Endothelial cell (in vitro differentiated cells): ENCODE results near the gene ARHGEF2. TPM values are rescaled to one million over a fixed set of nuclear protein-coding genes. Genes with fewer than 3 reads are reported as not detected.
A peak's percentile ranks its signal among the peaks of the same experiment; 100 is the strongest.

ENCODE experiments used
- DNase-seq: peaks from one replicate; pipeline ENCODE4 v3.0.0; 2021; ENCODE audit warnings: low spot score
- H3K27ac Mint-ChIP-seq: one replicate; pipeline ENCODE4 v1.8.0; 2021; ENCODE audit warnings: mixed read lengths, inconsistent platforms; ENCODE audit not compliant: unreplicated experiment
- H3K27me3 Mint-ChIP-seq: one replicate; pipeline ENCODE4 v1.8.0; 2021; ENCODE audit warnings: mild to moderate bottlenecking, moderate library complexity, mixed read lengths, inconsistent platforms; ENCODE audit not compliant: unreplicated experiment
- H3K36me3 Mint-ChIP-seq: one replicate; pipeline ENCODE4 v1.8.0; 2021; ENCODE audit warnings: mild to moderate bottlenecking, low read depth, mixed read lengths, inconsistent platforms; ENCODE audit not compliant: unreplicated experiment
- H3K4me1 Mint-ChIP-seq: one replicate; pipeline ENCODE4 v1.8.0; 2021; ENCODE audit warnings: mild to moderate bottlenecking, mixed read lengths, inconsistent platforms; ENCODE audit not compliant: unreplicated experiment
- H3K4me3 Mint-ChIP-seq: one replicate; pipeline ENCODE4 v1.8.0; 2021; ENCODE audit warnings: mild to moderate bottlenecking, mixed read lengths, inconsistent platforms; ENCODE audit not compliant: unreplicated experiment
- H3K9me3 Mint-ChIP-seq: one replicate; pipeline ENCODE4 v1.8.0; 2021; ENCODE audit warnings: mixed read lengths, inconsistent platforms; ENCODE audit not compliant: unreplicated experiment
- total RNA-seq: library from RNA; stranded (reverse); fragmentation: NEBNext Ultra II Directional; extraction: Animal tissue kit (Norgen Biotek cat#: 25700); gene quantifications from one replicate; pipeline ENCODE4 v1.2.1, GENCODE V29; 2021; ENCODE audit not compliant: unreplicated experiment
- TF ChIP-seq, protein P1 (sequence below): fragments of 200-600 bp; sonication (generic); IDR thresholded peaks from one replicate; pipeline ENCODE4 v1.5.0; 2021; ENCODE audit warnings: antibody characterized with exemption; ENCODE audit not compliant: unreplicated experiment

The ARHGEF2 gene
- total RNA-seq, 1 donor from 2014 or later: 244 TPM

DNA sequence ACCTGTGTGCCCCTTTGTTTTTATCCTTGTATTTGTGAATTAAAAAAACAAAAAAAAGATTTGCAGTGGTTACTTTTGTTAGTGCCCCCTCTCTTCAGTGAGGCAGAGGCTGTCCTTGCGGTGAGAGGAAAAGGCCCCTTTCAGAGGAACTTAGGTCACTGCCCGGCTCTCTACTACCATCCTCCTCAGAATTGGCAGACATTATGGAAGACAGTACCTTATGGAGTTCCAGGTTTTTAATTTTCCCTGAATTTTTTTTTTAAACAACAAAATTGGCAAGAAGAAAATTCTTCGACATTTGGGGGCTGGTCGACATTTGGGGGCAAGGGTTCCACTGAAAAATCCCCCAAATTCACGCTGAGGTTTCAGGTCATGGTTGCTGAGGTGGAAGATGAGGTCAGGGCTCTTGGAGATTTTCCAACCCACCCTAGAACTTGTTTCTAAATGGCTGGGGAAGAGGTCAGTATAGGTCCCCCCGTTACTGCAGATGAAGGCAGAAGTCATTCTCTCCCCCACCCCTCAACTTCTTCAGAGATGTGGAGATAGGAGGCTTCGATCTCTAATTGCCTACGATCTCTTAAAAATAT is 31.6 kb downstream of the ARHGEF2 start:
- DNase-seq: no peak
- Mint-ChIP-seq H3K4me3 (peak overlapping the region; percentile 4), H3K27me3 (peaks cover 17% of the 10 kb centered on the region), H3K4me1 (peaks cover 45% of the 10 kb centered on the region), H3K9me3 (no peaks in the 10 kb centered on the region), H3K27ac (no peak overlapping the region), H3K36me3 (peaks cover 29% of the 10 kb centered on the region)
- TF ChIP-seq, protein P1, sequence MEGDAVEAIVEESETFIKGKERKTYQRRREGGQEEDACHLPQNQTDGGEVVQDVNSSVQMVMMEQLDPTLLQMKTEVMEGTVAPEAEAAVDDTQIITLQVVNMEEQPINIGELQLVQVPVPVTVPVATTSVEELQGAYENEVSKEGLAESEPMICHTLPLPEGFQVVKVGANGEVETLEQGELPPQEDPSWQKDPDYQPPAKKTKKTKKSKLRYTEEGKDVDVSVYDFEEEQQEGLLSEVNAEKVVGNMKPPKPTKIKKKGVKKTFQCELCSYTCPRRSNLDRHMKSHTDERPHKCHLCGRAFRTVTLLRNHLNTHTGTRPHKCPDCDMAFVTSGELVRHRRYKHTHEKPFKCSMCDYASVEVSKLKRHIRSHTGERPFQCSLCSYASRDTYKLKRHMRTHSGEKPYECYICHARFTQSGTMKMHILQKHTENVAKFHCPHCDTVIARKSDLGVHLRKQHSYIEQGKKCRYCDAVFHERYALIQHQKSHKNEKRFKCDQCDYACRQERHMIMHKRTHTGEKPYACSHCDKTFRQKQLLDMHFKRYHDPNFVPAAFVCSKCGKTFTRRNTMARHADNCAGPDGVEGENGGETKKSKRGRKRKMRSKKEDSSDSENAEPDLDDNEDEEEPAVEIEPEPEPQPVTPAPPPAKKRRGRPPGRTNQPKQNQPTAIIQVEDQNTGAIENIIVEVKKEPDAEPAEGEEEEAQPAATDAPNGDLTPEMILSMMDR: no peak

DNA sequence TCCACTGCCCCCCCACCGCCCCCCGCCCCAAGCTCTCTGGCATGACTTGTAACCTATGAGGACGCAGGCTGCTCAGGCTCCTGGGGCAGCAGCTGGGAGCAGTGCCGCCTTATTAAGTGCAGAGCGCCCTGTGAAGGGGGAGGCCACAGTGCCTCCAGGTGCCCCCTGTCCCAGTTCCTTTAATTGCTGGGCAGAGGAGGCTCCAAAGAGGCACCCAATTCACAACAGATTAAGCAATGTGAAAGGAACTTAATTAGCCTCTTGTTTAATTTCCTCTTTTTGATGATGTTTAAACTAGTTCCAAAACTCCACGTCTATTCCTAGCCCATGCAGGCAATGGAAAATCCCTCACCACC is 33.9 kb downstream of the ARHGEF2 start:
- TF ChIP-seq, protein P1: no peak
- Mint-ChIP-seq H3K4me3 (no peak overlapping the region), H3K9me3 (no peaks in the 10 kb centered on the region), H3K4me1 (peaks cover 56% of the 10 kb centered on the region), H3K36me3 (peaks cover 13% of the 10 kb centered on the region), H3K27ac (no peak overlapping the region), H3K27me3 (peaks cover 24% of the 10 kb centered on the region)
- DNase-seq: no peak

DNA sequence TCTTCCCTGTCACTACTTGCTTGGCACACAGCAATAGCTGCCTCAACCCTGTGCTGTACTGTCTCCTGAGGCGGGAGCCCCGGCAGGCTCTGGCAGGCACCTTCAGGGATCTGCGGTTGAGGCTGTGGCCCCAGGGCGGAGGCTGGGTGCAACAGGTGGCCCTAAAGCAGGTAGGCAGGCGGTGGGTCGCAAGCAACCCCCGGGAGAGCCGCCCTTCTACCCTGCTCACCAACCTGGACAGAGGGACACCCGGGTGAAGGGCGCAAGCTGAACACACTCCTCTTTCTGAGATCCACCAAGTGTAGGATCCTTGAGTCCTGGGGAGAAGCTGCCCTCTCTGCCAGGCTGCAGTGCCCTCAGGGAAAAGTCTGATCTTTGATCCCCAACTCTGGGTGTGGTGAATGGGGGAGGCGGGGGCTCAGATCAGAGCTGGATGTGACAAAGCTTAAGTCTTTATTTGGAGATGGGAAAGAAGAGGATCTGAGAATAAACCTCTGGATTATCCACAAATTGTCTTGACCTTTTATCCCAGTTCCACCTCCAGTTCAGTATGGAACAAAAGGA is 35.7 kb downstream of the ARHGEF2 start:
- H3K27ac Mint-ChIP-seq: peak overlapping the region; percentile 70
- no peak overlapping the region for H3K4me3 Mint-ChIP-seq
- H3K9me3 Mint-ChIP-seq: no peaks in the 10 kb centered on the region
- peaks cover 13% of the 10 kb centered on the region for H3K36me3 Mint-ChIP-seq
- TF ChIP-seq, protein P1: no peak
- peaks cover 65% of the 10 kb centered on the region for H3K4me1 Mint-ChIP-seq
- H3K27me3 Mint-ChIP-seq: peaks cover 24% of the 10 kb centered on the region
- DNase-seq: peak; percentile 19

DNA sequence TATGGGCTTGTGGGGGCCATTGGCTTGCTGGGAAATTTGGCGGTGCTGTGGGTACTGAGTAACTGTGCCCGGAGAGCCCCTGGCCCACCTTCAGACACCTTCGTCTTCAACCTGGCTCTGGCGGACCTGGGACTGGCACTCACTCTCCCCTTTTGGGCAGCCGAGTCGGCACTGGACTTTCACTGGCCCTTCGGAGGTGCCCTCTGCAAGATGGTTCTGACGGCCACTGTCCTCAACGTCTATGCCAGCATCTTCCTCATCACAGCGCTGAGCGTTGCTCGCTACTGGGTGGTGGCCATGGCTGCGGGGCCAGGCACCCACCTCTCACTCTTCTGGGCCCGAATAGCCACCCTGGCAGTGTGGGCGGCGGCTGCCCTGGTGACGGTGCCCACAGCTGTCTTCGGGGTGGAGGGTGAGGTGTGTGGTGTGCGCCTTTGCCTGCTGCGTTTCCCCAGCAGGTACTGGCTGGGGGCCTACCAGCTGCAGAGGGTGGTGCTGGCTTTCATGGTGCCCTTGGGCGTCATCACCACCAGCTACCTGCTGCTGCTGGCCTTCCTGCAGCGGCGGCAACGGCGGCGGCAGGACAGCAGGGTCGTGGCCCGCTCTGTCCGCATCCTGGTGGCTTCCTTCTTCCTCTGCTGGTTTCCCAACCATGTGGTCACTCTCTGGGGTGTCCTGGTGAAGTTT is 36.4 kb downstream of the ARHGEF2 start:
- peaks cover 63% of the 10 kb centered on the region for H3K4me1 Mint-ChIP-seq
- no peak for DNase-seq
- peak overlapping the region; percentile 70 for H3K27ac Mint-ChIP-seq

More for the DNA sequence above, 36.4 kb downstream of the ARHGEF2 start:
- H3K9me3 Mint-ChIP-seq: no peaks in the 10 kb centered on the region
- TF ChIP-seq, protein P1: no peak
- peaks cover 11% of the 10 kb centered on the region for H3K36me3 Mint-ChIP-seq
- peaks cover 22% of the 10 kb centered on the region for H3K27me3 Mint-ChIP-seq
- H3K4me3 Mint-ChIP-seq: peak overlapping the region; percentile 76
